RKO (cell line): Measurements from ENCODE around the gene GPR62.

Source experiments
- DNase-seq: peaks from one replicate; pipeline ENCODE4 v3.0.0-alpha.2; 2016; ENCODE audit warnings: low spot score

Gene GPR62

GRCh38 chr3:51955893-51956770 lies 951 bp downstream of the GPR62 start:
- no peak for DNase-seq

DNA sequence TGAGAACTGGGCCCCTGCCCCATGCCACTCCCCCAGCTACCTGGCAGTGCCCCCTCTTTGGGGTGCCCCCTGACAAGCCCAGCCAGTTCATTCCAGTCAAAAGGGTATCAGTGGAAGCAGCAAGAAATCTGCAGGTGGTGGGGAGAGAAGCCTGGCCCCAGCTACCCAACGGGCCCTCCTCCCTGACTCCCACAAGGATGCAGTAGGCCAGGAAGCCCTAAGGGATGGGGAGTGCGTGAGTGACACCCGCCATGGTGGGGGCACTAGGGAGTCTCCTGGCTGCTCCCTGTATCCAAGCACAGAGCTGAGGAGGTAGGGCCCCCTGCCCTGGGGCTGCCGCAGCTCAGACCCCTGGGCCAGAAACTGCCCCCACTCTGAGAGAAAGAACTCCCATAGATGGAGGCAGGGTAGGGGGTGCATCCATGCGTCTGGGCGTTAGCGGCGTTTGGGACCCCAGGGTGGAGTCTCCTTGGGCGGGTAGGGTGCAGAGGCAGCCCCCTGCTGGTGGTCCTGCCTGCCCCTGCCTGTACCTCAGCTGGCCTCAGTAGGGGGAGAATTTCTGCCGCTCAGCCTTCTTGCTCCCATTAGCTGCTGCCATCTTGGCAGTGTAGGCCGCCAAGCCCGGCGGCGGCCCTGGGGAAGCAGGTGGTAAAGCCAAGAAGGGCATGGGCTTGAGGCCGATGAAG lies 2.5 kb downstream of the GPR62 start:
- DNase-seq, result no peak

GRCh38 chr3:51958603-51959521 lies 3.7 kb downstream of the GPR62 start:
- DNase-seq, result no peak

- no peak for DNase-seq
These were observed 4.5 kb downstream of the GPR62 start for GRCh38 chr3:51959651-51960050.

- DNase-seq, result no peak
These were observed 5.2 kb downstream of the GPR62 start for GRCh38 chr3:51960386-51960785.

DNA sequence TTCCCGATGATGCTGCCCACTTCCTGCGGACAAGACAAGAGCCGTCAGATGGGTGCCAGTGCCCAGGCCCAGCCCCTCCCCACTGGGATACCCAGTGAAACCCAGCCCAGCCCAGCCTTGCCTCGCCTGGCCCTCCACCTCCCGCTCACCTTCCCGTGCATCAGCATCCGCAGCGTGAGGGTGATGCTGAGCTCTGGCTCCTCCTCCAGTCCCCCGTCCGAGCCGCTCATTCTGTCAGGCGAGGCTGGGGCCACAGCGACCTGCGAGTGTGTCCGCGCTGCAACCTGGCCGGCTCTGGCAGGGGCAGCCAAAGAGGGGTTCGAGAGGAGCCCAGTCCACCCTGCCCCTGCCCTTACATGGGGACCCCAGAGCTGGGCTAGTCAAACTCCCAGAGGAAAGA lies 5.8 kb downstream of the GPR62 start:
- no peak for DNase-seq

GRCh38 chr3:51961602-51962569 lies 6.7 kb downstream of the GPR62 start:
- no peak for DNase-seq

- no peak for DNase-seq
These were observed 7.8 kb downstream of the GPR62 start for GRCh38 chr3:51962854-51963530.

DNA sequence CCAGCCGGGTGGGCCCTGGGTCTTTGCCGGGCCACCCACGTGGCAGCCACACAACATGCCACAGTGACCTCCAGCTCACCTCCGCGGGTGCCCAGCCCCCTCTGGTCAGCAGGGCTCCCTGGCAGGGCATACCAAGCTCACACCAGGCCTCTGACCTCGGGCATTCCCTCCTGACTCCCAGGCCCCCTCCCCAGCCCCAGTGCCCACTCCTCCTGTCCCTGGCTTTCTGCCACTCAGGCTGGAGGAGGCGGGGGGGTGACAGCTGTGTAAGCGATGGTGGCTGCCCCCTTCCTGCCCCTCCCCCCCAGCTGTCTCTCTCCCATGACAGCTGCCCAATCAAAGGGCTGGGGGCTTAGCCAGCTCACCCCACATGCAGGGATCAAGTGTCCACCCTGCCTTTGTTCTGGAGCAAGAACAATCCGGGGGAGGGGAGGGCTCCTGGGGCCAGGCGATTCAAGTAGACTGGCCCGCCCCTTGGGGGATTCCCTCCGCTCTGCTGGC lies 8.8 kb downstream of the GPR62 start:
- no peak for DNase-seq

DNA sequence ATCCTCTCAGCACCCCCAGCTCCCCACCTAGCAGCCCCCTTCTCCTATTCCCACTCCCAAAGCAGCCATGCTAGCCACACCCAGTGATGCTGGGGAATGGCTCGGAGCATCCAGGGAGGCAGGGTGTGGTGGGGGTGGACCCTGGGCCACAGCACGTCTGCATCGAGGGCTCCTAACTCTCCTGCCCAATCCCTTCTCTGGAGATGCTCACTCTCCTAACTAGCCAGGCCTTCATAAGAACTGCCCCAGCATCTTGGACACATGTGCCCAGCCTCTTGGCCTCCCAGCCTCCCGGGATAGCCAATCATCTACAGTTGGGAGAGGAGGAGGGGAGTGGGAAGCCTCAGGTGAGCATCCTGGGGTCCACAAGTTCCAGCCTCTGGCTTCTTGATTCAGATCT lies 9.3 kb downstream of the GPR62 start:
- no peak for DNase-seq

- no peak for DNase-seq
These were observed 10.8 kb downstream of the GPR62 start for GRCh38 chr3:51966016-51966415.

- DNase-seq, result no peak
These were observed 11.3 kb downstream of the GPR62 start for GRCh38 chr3:51966486-51966885.

DNA sequence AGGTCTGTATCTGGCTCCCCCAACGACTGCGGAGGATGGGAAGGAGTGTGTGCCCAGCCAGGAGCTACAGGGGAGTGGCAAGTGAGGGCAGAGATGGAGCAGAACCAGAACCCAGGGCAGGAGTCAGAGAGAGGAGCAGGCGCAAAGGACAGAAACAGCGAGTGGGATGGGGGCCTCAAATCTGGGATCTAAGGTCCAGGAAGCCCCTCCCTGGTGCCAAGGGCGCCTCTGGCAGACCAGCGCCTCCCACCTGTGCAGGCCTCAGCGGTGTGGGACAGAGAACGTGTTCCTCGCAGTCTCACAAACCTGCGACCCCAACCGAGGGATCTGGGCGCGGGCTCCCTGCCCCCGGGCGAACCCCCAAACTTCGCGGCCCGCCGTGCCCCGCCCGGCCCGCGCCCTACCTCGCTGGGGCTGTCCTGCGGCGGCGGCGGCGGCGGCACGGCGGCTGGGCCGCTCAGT lies 11.8 kb downstream of the GPR62 start:
- DNase-seq, result no peak

- DNase-seq, result peak; percentile 66
These were observed 12.4 kb downstream of the GPR62 start, which contains the start of gene PCBP4 for GRCh38 chr3:51967384-51968169. Gene PCBP4, minus strand, starts transcription at chr3:51967454. Its CDS starts 6,214 bp downstream, at chr3:51961240.

DNA sequence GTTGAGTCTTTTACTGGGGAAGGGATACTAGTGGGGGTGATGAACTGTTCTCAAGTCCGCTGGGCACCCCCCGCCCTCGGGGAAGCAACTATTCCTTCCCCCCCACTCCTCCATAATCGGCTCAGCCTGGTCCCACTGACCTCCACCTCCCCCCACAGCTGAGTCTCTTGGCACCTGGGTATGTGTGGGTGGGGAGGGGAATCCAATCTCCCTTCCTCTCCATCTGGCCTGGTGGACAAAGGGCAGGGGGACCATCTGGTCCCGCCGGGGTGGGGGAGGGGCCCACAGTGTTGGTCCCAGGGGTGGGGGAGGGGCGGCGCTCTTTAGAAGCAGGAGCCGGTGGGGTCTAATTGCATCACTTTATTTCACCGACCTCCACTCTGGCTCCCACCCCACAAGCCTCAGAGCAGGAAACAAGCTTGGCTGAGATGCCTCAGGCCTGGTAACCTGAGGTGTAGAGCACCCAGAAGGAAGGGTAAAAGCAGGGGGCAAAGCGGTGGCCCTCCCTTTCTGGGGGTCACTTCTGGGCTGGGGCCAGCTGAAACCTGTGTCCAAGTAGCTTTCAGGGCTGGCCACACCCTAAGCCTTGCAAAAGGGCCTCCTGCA lies 13.1 kb downstream of the GPR62 start:
- DNase-seq, result peak; percentile 42

DNA sequence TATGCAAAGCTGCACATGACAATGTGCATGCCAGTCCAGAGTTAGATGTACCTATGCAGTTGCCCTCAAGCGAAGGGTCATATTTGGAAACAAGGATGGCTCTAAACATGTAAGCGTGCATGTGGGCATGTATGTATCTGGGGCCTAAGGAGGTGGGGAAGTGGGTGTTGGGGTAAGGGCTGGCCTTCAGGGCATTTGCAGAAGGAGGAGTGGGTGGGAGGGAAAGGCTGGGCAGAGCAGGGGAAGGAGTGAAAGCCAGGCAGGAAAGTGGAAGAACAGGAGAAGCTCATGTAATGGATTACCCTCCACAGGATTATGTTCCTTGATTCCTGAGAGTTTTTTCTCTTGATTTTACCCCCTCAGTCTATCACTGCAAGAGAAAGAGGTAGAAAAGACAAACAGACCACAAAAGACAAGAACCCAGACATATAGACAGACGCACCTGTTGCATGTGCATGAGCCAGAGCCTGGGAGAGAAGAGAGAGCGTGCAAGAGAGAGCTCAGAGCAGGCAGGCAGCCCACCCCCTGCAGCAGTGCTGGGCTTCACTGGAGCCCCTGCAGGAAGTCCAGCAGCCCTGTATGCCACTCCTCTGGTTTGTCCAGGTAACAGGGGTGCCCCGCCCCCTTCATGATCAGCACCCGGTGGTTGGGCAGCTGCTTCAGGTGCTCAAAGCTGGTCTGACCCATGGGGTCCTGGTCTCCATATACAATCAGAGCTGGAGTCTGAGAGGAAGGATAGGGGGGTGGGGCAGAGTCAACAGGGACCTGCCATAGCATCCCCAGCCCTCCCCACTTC lies 13.9 kb downstream of the GPR62 start:
- DNase-seq, result no peak

GRCh38 chr3:51969841-51970240 lies 14.7 kb downstream of the GPR62 start:
- DNase-seq, result no peak
